IPS DF 4.7 (cell line): ENCODE results near the gene PCNT.
"Not testable (repeated sequence)": the region's sequence is repeated elsewhere in the genome, so short reads cannot be mapped to it uniquely, and the experiment has no call there.

ENCODE experiments used
- DNase-seq: peaks from one replicate; pipeline ENCODE4 v3.0.0-alpha.2; 2013; ENCODE audit warnings: low spot score; ENCODE audit errors: extremely low read depth

The PCNT gene

GRCh38 chr21:46304437-46304836 lies 19.5 kb upstream of the PCNT start:
- DNase-seq, result no peak

GRCh38 chr21:46304955-46305354 lies 19.0 kb upstream of the PCNT start:
- no peak for DNase-seq

GRCh38 chr21:46307625-46308024 lies 16.3 kb upstream of the PCNT start:
- no peak for DNase-seq

DNA sequence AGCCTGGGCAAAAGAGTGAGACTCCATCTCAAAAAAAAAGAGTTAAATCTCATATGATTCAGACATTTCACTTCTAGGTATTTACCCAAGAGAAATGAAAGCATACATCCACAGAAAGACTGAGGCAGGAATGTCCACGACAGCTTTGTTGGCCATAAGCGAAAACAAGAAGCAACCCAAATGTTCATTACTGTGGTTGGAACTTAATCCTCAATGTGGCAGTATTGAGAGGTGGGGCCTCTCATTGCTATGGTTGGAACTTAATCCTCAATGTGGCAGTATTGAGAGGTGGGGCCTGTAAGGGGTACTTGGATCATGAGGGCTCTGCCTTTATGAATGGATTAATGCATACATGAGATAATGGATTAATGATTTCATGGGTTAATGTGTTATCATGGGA lies 15.5 kb upstream of the PCNT start:
- DNase-seq, result no peak

GRCh38 chr21:46310260-46310659 lies 13.7 kb upstream of the PCNT start:
- not testable (repeated sequence) for DNase-seq

DNA sequence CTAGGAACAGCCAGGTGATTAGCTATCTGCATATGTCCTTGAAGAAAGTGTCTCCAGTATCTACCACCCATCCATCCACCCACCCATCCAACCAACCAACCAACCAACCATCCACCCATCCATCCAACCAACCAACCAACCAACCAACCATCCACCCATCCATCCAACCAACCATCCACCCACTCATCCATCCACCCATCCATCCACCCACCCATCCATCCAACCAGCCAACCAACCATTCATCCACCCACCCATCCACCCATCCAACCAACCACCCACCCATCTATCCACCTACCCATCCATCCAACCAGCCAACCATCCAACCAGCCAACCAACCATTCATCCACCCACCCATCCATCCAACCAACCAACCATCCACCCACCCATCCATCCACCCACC lies 12.4 kb upstream of the PCNT start:
- no peak for DNase-seq

- DNase-seq, result no peak
Observed at GRCh38 chr21:46312949-46313348, 11.0 kb upstream of the PCNT start.

DNA sequence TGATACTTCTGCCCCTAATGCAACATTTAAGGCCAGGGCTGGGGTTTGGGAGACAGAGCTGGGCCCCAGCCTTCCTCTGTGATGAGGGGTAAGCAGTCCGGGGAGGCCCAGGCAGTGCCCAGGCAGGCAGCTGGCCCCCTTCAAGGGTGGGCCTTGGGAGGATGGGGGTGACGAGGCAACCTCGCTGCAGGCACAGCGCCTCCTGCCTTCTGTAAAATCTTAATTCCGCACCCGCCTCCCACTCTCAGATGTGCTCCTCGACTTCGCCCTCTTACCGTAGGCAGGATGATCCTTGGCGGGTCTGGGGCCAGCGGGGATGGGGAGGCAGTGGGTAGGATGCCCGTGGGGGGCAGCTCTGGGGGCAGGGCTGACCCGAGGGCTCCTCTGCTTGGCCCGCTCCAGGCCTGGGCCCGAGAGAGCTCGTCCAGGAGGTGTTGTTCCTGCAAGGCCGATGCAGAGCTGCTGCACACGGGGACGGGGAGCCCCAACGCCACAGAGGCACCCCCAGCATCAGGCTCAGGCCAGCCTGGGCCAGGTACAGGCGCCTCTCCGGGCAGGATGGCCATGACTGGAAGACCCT lies 9.4 kb upstream of the PCNT start:
- DNase-seq, result no peak

- no peak for DNase-seq
Observed at GRCh38 chr21:46316708-46317324, 7.1 kb upstream of the PCNT start.

GRCh38 chr21:46317710-46318463 lies 6.1 kb upstream of the PCNT start:
- no peak for DNase-seq

DNA sequence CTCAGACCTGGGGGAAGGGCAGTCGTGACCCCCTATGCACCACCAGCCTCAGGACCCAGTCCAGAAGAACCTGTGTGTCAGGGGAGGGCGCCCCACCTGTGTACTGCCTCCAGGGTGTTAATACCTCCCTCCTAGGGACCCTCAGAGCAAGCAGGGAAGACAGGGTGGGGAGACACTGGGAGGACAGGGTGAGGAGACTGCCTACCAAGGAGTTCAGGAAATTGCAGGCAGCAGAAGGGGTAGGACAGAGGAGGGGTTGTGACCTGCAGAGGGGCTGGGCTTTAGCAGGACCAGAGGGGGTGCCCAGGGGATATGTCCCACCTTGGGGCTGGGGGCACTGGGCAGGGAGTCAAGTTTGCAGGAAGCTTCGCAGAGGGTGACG lies 5.5 kb upstream of the PCNT start:
- DNase-seq, result no peak

DNA sequence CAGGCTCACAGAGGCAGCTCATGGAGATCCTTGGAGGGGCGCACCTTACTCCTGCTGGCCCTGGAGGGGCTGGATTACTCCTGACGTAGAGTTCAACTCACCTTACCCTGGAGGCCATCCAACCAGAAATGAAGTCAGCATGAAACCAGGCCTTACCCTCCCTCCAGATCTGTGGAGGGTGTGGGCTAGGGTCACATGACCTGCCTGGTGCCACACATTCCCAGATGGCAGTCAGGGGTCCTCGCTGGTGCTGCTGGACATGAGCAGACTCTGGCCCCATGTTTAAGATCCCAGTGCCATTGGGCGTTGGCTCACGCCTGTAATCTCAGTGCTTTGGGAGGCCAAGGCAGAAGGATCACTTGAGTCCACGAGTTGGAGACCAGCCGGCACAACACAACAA lies 4.8 kb upstream of the PCNT start:
- no peak for DNase-seq

DNA sequence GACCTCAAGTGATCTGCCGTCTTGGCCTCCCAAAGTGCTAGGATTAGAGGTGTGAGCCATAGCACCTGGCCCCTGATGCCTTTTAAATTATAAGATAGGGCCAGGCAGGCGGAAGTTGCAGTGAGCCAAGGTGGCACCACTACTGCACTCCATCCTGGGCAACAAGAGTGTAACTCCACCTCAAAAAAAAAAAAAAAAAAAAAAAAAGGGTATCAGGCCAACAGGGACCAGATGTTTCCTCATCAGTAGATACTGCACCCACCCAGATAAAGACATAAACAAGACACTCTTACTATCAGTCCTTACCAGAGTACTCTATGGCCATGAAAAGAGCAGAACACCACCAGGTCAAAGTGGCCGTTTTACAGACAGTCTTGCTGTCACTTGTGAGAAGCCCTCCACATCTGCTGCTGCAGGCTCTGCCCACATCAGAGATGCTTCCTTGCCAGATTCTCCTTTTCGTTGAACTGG lies 3.6 kb upstream of the PCNT start:
- no peak for DNase-seq

DNA sequence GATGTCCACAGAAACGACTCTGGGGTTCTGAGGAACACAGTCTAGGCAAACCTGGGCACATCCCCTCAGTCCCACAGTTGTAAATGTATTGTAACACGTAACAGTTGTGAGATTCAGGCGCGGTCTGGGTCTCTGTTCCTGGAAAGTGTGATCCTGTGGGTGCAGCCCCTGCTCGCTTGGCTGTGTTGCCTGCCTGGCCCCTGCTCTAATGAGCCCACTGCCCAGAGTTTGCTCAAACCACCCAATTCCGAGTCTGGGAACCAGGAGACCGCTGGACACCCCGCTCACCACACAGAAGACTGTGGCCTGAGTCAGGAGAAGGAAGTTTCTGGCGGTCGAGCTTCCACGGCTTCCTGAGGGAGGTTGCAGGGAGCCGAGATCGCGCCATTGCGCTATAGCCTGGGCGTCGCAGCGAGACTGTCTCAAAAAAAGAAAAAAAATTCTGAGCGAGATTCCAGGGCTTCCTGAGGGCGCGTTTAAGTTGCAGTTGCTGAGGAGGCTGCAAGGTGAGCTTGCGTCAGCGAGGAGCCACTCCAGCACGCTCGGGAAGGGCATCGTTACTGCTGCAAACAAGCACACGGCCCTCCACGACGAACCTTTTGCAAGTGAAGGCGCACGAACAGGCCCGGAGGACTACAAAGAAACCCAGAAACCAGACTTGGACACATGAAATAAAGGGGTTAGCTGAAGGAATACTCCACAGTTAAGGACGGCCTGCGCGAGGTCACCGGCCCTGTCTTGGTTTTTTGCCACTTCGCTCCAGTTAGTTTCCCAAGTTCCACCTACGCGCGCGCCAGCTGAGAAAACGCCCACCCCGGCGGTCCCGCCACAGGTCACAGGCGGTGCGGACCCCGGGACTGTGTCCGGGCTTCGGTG lies 1.4 kb upstream of the PCNT start:
- DNase-seq, result no peak

DNA sequence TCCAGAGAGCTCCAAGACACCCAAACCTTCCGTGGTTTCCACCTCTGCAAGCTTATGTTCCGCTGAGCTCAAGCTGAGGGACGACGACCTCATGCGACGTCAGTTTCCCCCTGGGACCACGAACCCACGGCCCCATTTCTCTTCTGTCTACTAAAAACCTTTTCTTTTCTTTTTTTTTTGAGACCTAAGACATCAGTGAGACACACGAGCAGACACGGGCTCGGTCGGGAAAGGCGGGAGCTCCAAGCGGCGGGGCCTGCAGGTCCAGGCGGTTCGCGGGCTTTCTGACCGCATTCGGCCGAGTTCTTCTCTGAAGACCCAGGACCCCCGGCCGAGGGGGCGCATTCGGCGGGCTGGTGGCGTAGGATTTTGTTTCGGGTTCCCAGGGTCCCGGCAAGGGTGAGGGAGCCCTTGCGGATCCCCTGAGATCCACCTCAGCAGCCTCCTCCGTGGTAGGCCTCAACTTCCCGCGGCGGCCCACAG lies 688 bp upstream of the PCNT start:
- no peak for DNase-seq

DNA sequence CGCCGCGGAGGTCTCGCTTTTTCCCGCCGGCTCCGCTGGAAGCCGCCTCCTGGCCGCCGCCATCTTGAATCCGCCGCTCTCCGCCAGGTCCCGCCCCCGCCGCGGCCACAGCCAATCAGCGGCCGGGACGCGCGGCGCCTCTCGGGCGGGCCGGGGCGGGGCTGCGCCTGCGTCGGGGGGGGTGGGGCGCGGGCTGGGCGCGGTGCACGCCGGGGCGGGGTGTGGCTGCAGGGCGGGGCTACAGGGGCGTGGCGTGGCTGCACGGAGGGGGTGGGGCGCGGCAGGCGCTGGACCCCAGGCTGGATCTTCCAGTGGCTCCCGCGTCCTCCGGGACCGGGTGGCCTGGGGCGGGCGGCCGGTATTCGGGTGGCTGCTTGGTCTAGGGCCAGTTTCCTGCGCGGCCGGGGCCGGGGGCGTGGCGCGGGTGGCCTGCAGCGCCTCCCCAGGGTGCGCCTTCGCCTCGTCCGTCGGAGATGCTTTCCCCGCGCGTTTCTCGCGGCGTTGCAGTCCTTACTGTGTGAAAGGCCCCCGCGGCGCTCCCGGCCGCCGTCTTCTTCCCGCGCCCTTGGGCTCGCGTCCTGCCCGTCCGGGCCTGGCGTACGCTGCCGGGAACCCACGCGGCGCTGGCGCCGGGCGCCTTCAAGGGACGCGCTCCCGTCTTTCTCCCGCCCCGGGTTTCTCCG lies 575 bp downstream of the PCNT start:
- DNase-seq, result no peak

DNA sequence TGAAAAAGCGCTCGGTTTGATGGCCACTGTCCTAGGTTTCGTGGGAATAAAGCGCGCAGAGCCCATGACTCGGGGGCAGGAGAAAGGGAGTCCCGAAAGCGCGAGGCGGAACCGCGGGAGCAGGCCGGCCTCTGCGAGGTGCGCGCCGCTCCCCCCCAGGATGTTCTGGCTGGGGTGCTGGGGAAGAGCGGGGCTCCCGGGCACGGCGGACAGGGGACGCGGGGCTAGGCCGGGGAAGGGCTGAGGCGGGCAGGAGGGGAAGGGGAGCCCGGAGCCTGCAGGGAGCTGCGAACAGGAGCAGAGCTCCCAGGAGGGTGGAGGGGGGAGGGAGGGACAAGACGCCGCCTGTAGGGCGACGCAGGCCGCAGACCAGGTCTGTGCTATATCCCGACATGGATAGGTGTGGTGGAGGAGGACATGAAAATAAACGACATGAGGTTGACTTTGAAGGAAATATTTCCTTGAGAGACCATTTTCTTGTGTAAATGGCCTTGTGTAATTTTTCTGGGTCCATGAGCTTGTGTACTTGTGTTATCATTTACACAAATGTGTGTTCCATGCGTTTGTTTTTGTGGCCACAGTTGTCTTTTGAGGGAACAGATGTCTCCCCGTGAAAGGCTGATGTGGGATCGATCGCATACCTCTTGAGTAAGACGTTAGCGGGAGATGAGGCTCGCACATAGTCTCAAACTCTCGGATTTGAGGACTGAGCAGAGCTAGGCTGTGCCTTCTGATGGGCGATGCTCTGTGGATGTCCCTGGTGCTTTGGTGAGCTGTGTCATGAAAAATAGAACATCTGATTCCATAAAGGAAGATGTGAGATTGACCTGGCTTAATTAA lies 1.3 kb downstream of the PCNT start:
- no peak for DNase-seq

- DNase-seq, result no peak
Observed at GRCh38 chr21:46326110-46326703, 2.3 kb downstream of the PCNT start.

- no peak for DNase-seq
Observed at GRCh38 chr21:46327711-46328110, 3.8 kb downstream of the PCNT start.

GRCh38 chr21:46328151-46328550 lies 4.2 kb downstream of the PCNT start:
- no peak for DNase-seq
